ENCODE results near the gene RERE.

Gene RERE

GRCh38 chr1:8330271-8331125 lies 486.9 kb downstream of the RERE start:
- in situ Hi-C loops (cut with MboI; ENCODE audit: low sequenced_read_pairs), result loop anchor here (25.0 kb wide), 1 partner anchor 668 kb away; no protein-coding TSS in a partner anchor

- in situ Hi-C loops (cut with MboI; ENCODE audit: low sequenced_read_pairs), result loop anchor here (25.0 kb wide), 1 partner anchor 668 kb away; no protein-coding TSS in a partner anchor
Observed at GRCh38 chr1:8329858-8330257, 487.6 kb downstream of the RERE start.

- in situ Hi-C loops (cut with MboI; ENCODE audit: low sequenced_read_pairs), result loop anchor here (25.0 kb wide), 1 partner anchor 667 kb away; no protein-coding TSS in a partner anchor
Observed at GRCh38 chr1:8329439-8329838, 488.0 kb downstream of the RERE start.

GRCh38 chr1:8328271-8328670 lies 489.2 kb downstream of the RERE start:
- in situ Hi-C loops (cut with MboI; ENCODE audit: low sequenced_read_pairs), result loop anchor here (25.0 kb wide), 1 partner anchor 666 kb away; no protein-coding TSS in a partner anchor

GRCh38 chr1:8326265-8326664 lies 491.2 kb downstream of the RERE start:
- in situ Hi-C loops (cut with MboI; ENCODE audit: low sequenced_read_pairs), result loop anchor here (25.0 kb wide), 1 partner anchor 664 kb away; no protein-coding TSS in a partner anchor

- in situ Hi-C loops (cut with MboI; ENCODE audit: low sequenced_read_pairs), result loop anchor here (25.0 kb wide), 1 partner anchor 663 kb away; no protein-coding TSS in a partner anchor
Observed at GRCh38 chr1:8325771-8326170, 491.7 kb downstream of the RERE start.

- in situ Hi-C loops (cut with MboI; ENCODE audit: low sequenced_read_pairs), result no loop called here
Observed at GRCh38 chr1:8324176-8324810, 493.1 kb downstream of the RERE start.

- in situ Hi-C loops (cut with MboI; ENCODE audit: low sequenced_read_pairs), result no loop called here
Observed at GRCh38 chr1:8323706-8324105, 493.7 kb downstream of the RERE start.

GRCh38 chr1:8321612-8322011 lies 495.8 kb downstream of the RERE start:
- in situ Hi-C loops (cut with MboI; ENCODE audit: low sequenced_read_pairs), result no loop called here

GRCh38 chr1:8318436-8318835 lies 499.0 kb downstream of the RERE start:
- in situ Hi-C loops (cut with MboI; ENCODE audit: low sequenced_read_pairs), result loop anchor here (10.0 kb wide), 1 partner anchor 284 kb away; no protein-coding TSS in a partner anchor

GRCh38 chr1:8317647-8318381 lies 499.6 kb downstream of the RERE start, which contains the start of gene SLC45A1:
SLC45A1 (plus strand) TSS chr1:8318114; CDS start chr1:8324330, 6,216 bp downstream.
- in situ Hi-C loops (cut with MboI; ENCODE audit: low sequenced_read_pairs), result loop anchor here (10.0 kb wide), 1 partner anchor 283 kb away; no protein-coding TSS in a partner anchor

- in situ Hi-C loops (cut with MboI; ENCODE audit: low sequenced_read_pairs), result loop anchor here (10.0 kb wide), 1 partner anchor 281 kb away; no protein-coding TSS in a partner anchor
Observed at GRCh38 chr1:8315573-8316475, 501.6 kb downstream of the RERE start.

- in situ Hi-C loops (cut with MboI; ENCODE audit: low sequenced_read_pairs), result loop anchor here (10.0 kb wide), 1 partner anchor 280 kb away; no protein-coding TSS in a partner anchor
Observed at GRCh38 chr1:8314346-8315280, 502.8 kb downstream of the RERE start.

GRCh38 chr1:8313231-8313630 lies 504.2 kb downstream of the RERE start:
- in situ Hi-C loops (cut with MboI; ENCODE audit: low sequenced_read_pairs), result loop anchor here (10.0 kb wide), 1 partner anchor 278 kb away; no protein-coding TSS in a partner anchor

- in situ Hi-C loops (cut with MboI; ENCODE audit: low sequenced_read_pairs), result loop anchor here (10.0 kb wide), 1 partner anchor 278 kb away; no protein-coding TSS in a partner anchor
Observed at GRCh38 chr1:8312235-8313218, 504.9 kb downstream of the RERE start.

GRCh38 chr1:8311068-8311718 lies 506.2 kb downstream of the RERE start:
- in situ Hi-C loops (cut with MboI; ENCODE audit: low sequenced_read_pairs), result loop anchor here (10.0 kb wide), 1 partner anchor 276 kb away; no protein-coding TSS in a partner anchor

GRCh38 chr1:8307628-8308027 lies 509.8 kb downstream of the RERE start:
- in situ Hi-C loops (cut with MboI; ENCODE audit: low sequenced_read_pairs), result no loop called here
